ENCODE measurements around the gene SLC6A1. TPM values are rescaled to one million over a fixed set of nuclear protein-coding genes. Genes with fewer than 3 reads are reported as not detected.

Gene SLC6A1
- total and polyA plus RNA-seq, 4 donors, result 0.87 to 4.5 (median 1.3) TPM

- H3K4me3 ChIP-seq, result no peak overlapping the region
- no peak overlapping the region for H3K27ac ChIP-seq (ENCODE audit: low read depth in 1 of 2, low read length in 1 of 2)
- H3K36me3 ChIP-seq (ENCODE audit: control insufficient read depth in 4 of 4, insufficient read depth in 4 of 4, low read length in 4 of 4), result no peaks in the 10 kb centered on the region
- DNase-seq (no peak), ATAC-seq (ENCODE audit: insufficient read depth, low FRiP score) (no peak)
- H3K4me1 ChIP-seq (ENCODE audit: control insufficient read depth in 5 of 5, insufficient read depth in 5 of 5, low read length in 5 of 5), result peaks cover 0 to 9% (median 0%) of the 10 kb centered on the region in 5 donors
- no peak for TF ChIP-seq CTCF (IDR thresholded peaks at IDR 0.05; ENCODE audit: control extremely low read depth, extremely low read depth)
- 86 to 90% methylated on average over 4 of the region's 4 CpGs for WGBS, 2 donors
- H3K27me3 ChIP-seq (ENCODE audit: control insufficient read depth in 3 of 3, insufficient read depth in 3 of 3, low read length in 2 of 3), result peaks cover 0 to 7% (median 0%) of the 10 kb centered on the region in 3 donors
- H3K9me3 ChIP-seq (ENCODE audit: control insufficient read depth in 4 of 4, insufficient read depth in 3 of 4, low read length in 3 of 4), result peaks cover 0 to under 1% (median 0%) of the 10 kb centered on the region in 4 donors
- no peak overlapping the region for H3K9ac ChIP-seq (ENCODE audit: insufficient read depth in 1 of 2, low read length in 2 of 2)
These were observed 95.5 kb downstream of the SLC6A1 start for GRCh38 chr3:11088066-11088465.

- no peak for TF ChIP-seq CTCF (IDR thresholded peaks at IDR 0.05; ENCODE audit: control extremely low read depth, extremely low read depth)
- Histone ChIP-seq H3K4me1 (ENCODE audit: control insufficient read depth in 5 of 5, insufficient read depth in 5 of 5, low read length in 5 of 5) (peaks cover 0 to 9% (median 0%) of the 10 kb centered on the region in 5 donors), H3K4me3 (no peak overlapping the region), H3K9ac (ENCODE audit: insufficient read depth in 1 of 2, low read length in 2 of 2) (no peak overlapping the region), H3K9me3 (ENCODE audit: control insufficient read depth in 4 of 4, insufficient read depth in 3 of 4, low read length in 3 of 4) (peaks cover 0 to 4% (median 0%) of the 10 kb centered on the region in 4 donors), H3K27ac (ENCODE audit: low read depth in 1 of 2, low read length in 1 of 2) (no peak overlapping the region), H3K36me3 (ENCODE audit: control insufficient read depth in 4 of 4, insufficient read depth in 4 of 4, low read length in 4 of 4) (no peaks in the 10 kb centered on the region), H3K27me3 (ENCODE audit: control insufficient read depth in 3 of 3, insufficient read depth in 3 of 3, low read length in 2 of 3) (peaks cover 0 to 4% (median 0%) of the 10 kb centered on the region in 3 donors)
- ATAC-seq (ENCODE audit: insufficient read depth, low FRiP score), result no peak
- no peak for DNase-seq
- 79 to 91% methylated on average over 4 of the region's 4 CpGs for WGBS, 2 donors
These were observed 96.3 kb downstream of the SLC6A1 start for GRCh38 chr3:11088831-11089230.

Other genes starting within 250 kb of the SLC6A1 start
- gene SLC6A11, start 176.5 kb upstream of the SLC6A1 start, total RNA-seq, result under 1 TPM in 1 of 2 donors, not detected in 1; 0.09 TPM
- under 1 TPM in 1 of 2 donors, not detected in 1; 0.02 TPM for gene SLC6A11, start 176.5 kb upstream of the SLC6A1 start, polyA plus RNA-seq
- 1 to 10 TPM; 5.6 to 8.3 TPM for gene HRH1, start 161.7 kb downstream of the SLC6A1 start, total RNA-seq
- 1 to 10 TPM; 2.3 to 3.7 TPM for gene HRH1, start 161.7 kb downstream of the SLC6A1 start, polyA plus RNA-seq

Measured in lung (tissue), 12 donors.